Prostate gland (tissue), 2 donors: ENCODE measurements around the gene IMPDH2. TPM values are rescaled to one million over a fixed set of nuclear protein-coding genes. Genes with fewer than 3 reads are reported as not detected.

Source experiments
- DNase-seq: peaks from one replicate; pipeline ENCODE4 v3.0.0-alpha.2; 2019; ENCODE audit warnings: low spot score
- H3K27ac ChIP-seq, 2 donors: fragments of 200-600 bp; sonication (generic); 2 replicates each; pipeline ENCODE4 v1.5.1; 2017 to 2019
- H3K27me3 ChIP-seq: fragments of 200-600 bp; sonication (generic); replicated peaks from 2 replicates; pipeline ENCODE4 v1.5.1; 2019; ENCODE audit not compliant: insufficient read depth
- H3K36me3 ChIP-seq, 2 donors: fragments of 200-600 bp; sonication (generic); 1 replicate in 1 of 2; 2 replicates in 1 of 2; pipeline versions ENCODE4 v1.5.1 to v1.8.1; 2017 to 2019
- H3K4me1 ChIP-seq: fragments of 200-600 bp; sonication (generic); replicated peaks from 2 replicates; pipeline ENCODE4 v1.5.1; 2019
- H3K4me3 ChIP-seq, 2 donors: fragments of 200-600 bp; sonication (generic); 2 replicates each; pipeline ENCODE4 v1.5.1; 2017 to 2019
- H3K9me3 ChIP-seq: fragments of 200-600 bp; sonication (generic); 2 replicates; pipeline ENCODE4 v1.5.1; 2017
- POLR2A ChIP-seq: fragments of 450-650 bp; IDR thresholded peaks from one replicate; pipeline ENCODE4 v1.6.1; 2016; ENCODE audit warnings: antibody characterized with exemption, mild to moderate bottlenecking
- POLR2AphosphoS5 ChIP-seq: sonication (generic); formaldehyde crosslinking; IDR thresholded peaks from one replicate; pipeline ENCODE4 v1.6.1; 2017; ENCODE audit warnings: antibody characterized with exemption
- WGBS: methylation state at CpG from one replicate; pipeline ENCODE4 v1.1.5; 2018; 5-methylcytosine and 5-hydroxymethylcytosine counted together
- intact Hi-C: fragments of 100-400 bp; cut with DNase I; formaldehyde crosslinking; loops from one replicate; pipeline ENCODE4 v1.14.2; 2022
- total RNA-seq, 2 donors: library from RNA; depleted of rRNA; stranded (reverse); fragments of >200 nt; gene quantifications; one replicate each; pipeline ENCODE4 v1.1.0, GENCODE V29; 2016
- TF ChIP-seq, protein P1 (sequence below), 4 experiments: fragments of 200-600 bp in 2 of 4; fragments of 450-650 bp in 2 of 4; sonication (generic) in 2 of 4; IDR thresholded peaks; 1 replicate in 3 of 4; 2 replicates in 1 of 4; pipeline ENCODE4 v1.5.1; 2016 to 2019; ENCODE audit warnings: antibody characterized with exemption in 4 of 4, mild to moderate bottlenecking in 2 of 4, moderate library complexity in 2 of 4

The IMPDH2 gene
- 100 to 1,000 TPM; 110 to 186 TPM for total RNA-seq

- Histone ChIP-seq H3K36me3 (peaks cover 5 to 25% of the 10 kb centered on the region in 2 donors), H3K9me3 (no peaks in the 10 kb centered on the region), H3K4me3 (peak within 1 kb of the TSS; percentile 34 to 56), H3K27me3 (no peaks in the 10 kb centered on the region), H3K4me1 (peaks cover 6% of the 10 kb centered on the region), H3K27ac (peak within 1 kb of the TSS; percentile 87 to 90)
- WGBS, result 2% methylated on average over 54 of the region's 55 CpGs
- TF ChIP-seq POLR2A (peak; percentile 92), POLR2AphosphoS5 (peak; percentile 99)
- TF ChIP-seq, protein P1, sequence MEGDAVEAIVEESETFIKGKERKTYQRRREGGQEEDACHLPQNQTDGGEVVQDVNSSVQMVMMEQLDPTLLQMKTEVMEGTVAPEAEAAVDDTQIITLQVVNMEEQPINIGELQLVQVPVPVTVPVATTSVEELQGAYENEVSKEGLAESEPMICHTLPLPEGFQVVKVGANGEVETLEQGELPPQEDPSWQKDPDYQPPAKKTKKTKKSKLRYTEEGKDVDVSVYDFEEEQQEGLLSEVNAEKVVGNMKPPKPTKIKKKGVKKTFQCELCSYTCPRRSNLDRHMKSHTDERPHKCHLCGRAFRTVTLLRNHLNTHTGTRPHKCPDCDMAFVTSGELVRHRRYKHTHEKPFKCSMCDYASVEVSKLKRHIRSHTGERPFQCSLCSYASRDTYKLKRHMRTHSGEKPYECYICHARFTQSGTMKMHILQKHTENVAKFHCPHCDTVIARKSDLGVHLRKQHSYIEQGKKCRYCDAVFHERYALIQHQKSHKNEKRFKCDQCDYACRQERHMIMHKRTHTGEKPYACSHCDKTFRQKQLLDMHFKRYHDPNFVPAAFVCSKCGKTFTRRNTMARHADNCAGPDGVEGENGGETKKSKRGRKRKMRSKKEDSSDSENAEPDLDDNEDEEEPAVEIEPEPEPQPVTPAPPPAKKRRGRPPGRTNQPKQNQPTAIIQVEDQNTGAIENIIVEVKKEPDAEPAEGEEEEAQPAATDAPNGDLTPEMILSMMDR (IDR thresholded peaks at IDR 0.05), result peak in 2 of 4 experiments; percentile 39 to 41
- intact Hi-C loops, result no loop called here
- peak; percentile 91 for DNase-seq
Measured at GRCh38 chr3:49028673-49029562, at the start of gene IMPDH2. Gene IMPDH2, minus strand, starts transcription at chr3:49029398. Its CDS starts 48 bp downstream, at chr3:49029350.

GRCh38 chr3:49076646-49077045, 47.4 kb upstream of the IMPDH2 start:
- intact Hi-C loops, result no loop called here
- Histone ChIP-seq H3K9me3 (no peaks in the 10 kb centered on the region), H3K27ac (no peak overlapping the region), H3K4me1 (no peaks in the 10 kb centered on the region), H3K4me3 (no peak overlapping the region), H3K36me3 (peaks cover 7 to 10% of the 10 kb centered on the region in 2 donors), H3K27me3 (no peaks in the 10 kb centered on the region)
- no peak for TF ChIP-seq POLR2A
- no peak for TF ChIP-seq POLR2AphosphoS5
- TF ChIP-seq, protein P1 (IDR thresholded peaks at IDR 0.05), result no peak
- WGBS, result 94% methylated on average over 4 of the region's 4 CpGs
- DNase-seq, result no peak

DNA sequence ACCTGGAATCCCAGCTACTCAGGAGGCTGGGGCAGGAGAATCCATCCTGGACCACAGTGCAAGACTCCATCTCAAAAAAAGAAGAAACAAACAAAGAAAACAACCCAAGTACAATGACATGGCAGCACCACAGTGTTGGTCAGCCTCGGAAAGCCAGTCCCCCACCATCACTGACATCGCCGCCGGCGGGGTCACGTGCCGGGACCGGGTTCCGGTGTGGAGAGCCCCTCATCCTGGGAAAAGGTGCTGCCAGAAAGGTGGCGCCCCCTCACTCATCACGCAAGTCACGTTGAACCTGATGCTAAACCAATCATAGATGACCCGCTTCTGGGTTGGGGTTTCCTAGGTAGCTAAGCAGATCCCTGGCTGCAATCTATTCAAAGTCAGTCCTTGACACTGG, 46.9 kb upstream of the IMPDH2 start:
- no peak for DNase-seq
- H3K36me3 ChIP-seq, result peaks cover 7 to 14% of the 10 kb centered on the region in 2 donors
- no peak overlapping the region for H3K4me3 ChIP-seq
- intact Hi-C loops, result no loop called here
- H3K9me3 ChIP-seq, result no peaks in the 10 kb centered on the region
- TF ChIP-seq, protein P1 (IDR thresholded peaks at IDR 0.05), result no peak
- no peak for TF ChIP-seq POLR2A
- no peak for TF ChIP-seq POLR2AphosphoS5
- H3K27me3 ChIP-seq, result no peaks in the 10 kb centered on the region
- H3K4me1 ChIP-seq, result no peaks in the 10 kb centered on the region
- 94% methylated on average over 13 of the region's 13 CpGs for WGBS
- H3K27ac ChIP-seq, result no peak overlapping the region

DNA sequence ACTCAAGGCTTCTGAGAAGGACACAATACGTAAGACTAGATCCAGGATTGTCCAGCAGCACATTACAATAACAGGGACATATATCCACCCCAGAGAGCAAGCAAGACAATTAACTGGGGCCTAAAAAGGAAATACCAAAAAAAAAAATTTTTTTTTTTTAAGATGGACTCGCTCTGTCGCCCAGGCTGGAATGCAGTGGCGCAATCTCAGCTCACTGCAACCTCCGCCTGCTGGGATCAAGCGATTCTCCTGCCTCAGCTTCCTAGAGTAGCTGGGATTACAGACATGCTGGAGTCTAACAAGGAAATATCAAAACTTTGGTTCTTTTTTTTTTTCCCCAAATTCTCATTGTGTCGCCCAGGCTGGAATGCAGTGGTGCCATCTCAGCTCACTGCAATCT, 28.8 kb upstream of the IMPDH2 start:
- H3K4me3 ChIP-seq, result no peak overlapping the region
- 92% methylated on average over 7 of the region's 7 CpGs for WGBS
- no peak for DNase-seq
- H3K36me3 ChIP-seq, result peaks cover 14 to 19% of the 10 kb centered on the region in 2 donors
- H3K27ac ChIP-seq, result no peak overlapping the region
- no peaks in the 10 kb centered on the region for H3K27me3 ChIP-seq
- H3K4me1 ChIP-seq, result no peaks in the 10 kb centered on the region
- TF ChIP-seq, protein P1 (IDR thresholded peaks at IDR 0.05), result no peak
- no peak for TF ChIP-seq POLR2AphosphoS5
- no peak for TF ChIP-seq POLR2A
- H3K9me3 ChIP-seq, result no peaks in the 10 kb centered on the region
- intact Hi-C loops, result no loop called here
